Measurements from ENCODE around the gene ZNF273.

DNA sequence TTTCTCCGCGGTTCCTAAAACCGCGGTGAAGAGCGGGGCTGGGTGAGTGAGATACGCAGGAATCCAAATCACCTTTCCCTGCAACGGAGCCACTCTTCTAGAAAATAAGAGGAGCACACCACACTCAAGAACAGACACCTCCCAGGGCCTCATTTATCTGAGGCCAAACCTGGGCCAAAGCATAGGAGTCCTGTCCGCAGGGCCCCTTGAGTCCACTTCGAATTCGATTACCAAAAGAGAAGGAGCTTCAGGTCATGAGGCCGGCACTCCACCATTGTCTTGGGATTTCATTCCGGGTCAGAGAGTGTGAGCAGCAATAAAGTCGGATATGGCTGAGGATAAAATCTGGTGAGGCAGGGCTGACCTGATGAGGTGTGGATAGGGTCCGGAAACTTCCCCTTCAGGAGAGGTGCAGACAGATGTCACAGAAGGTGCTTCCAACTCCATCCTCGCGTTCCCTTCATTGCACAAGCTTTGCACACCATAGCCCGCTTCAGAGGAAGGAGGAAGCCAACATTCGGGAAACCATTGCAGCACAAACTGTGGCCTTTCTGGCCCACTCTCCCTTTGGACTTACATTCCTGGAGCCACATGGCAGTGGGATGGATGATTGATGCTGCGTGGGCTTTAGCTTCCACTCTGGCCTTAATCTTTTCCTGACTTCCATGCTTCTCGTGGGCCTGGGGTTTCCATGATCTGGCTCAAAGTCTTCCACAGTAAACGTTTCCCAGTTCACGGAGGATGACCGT lies 27.2 kb upstream of the ZNF273 start:
- TF ChIP-seq, protein P1, sequence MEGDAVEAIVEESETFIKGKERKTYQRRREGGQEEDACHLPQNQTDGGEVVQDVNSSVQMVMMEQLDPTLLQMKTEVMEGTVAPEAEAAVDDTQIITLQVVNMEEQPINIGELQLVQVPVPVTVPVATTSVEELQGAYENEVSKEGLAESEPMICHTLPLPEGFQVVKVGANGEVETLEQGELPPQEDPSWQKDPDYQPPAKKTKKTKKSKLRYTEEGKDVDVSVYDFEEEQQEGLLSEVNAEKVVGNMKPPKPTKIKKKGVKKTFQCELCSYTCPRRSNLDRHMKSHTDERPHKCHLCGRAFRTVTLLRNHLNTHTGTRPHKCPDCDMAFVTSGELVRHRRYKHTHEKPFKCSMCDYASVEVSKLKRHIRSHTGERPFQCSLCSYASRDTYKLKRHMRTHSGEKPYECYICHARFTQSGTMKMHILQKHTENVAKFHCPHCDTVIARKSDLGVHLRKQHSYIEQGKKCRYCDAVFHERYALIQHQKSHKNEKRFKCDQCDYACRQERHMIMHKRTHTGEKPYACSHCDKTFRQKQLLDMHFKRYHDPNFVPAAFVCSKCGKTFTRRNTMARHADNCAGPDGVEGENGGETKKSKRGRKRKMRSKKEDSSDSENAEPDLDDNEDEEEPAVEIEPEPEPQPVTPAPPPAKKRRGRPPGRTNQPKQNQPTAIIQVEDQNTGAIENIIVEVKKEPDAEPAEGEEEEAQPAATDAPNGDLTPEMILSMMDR (IDR thresholded peaks at IDR 0.05 in 2 of 3, conservative IDR thresholded peaks at IDR 0.05 in 1 of 3; ENCODE audit: borderline replicate concordance in 1 of 3, insufficient read depth in 1 of 3, low read depth in 2 of 3, low read length in 2 of 3), result no peak
- no peak for TF ChIP-seq CEBPB (IDR thresholded peaks at IDR 0.05; ENCODE audit: low read depth)
- TF ChIP-seq POLR2A (IDR thresholded peaks at IDR 0.05; ENCODE audit: borderline replicate concordance, extremely low read depth, insufficient read depth, insufficient read length), result no peak
- TF ChIP-seq RAD21 (IDR thresholded peaks at IDR 0.05; ENCODE audit: low read depth), result no peak
- TF ChIP-seq POLR2AphosphoS5 (IDR thresholded peaks at IDR 0.05; ENCODE audit: low read depth, low read length), result no peak
